ENCODE results near the gene CHFR. TPM values are rescaled to one million over a fixed set of nuclear protein-coding genes. Genes with fewer than 3 reads are reported as not detected.

Gene CHFR
- total and polyA plus RNA-seq, 9 of the 15 experiments (the other 6 are each of a cell fraction or from before 2014, with no cell fraction given), result 0.61 to 33.9 (median 19.3) TPM

DNA sequence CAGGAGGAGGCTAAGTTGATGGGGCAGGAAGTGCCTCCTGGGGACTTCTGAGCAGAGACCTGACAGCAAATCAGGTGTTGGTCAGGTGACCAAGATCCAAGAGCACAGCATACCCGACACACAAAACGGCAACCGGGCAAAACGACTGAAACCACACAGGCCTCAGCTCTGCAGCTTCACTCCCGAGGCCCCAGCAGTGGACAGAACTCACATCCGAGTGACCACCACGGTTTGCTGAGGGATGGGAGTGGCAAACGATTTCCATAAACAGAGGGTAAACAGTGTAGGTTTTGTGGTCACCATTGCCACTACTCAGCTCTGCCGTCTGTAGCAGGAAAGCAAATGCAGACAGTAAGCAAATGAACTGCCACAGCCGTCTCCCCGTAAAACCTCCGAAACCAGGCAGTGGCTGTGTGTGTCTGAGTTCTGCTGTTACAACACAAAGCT, 14.4 kb downstream of the CHFR start:
- Histone ChIP-seq H3K27me3 (ENCODE audit: control insufficient read depth in 2 of 2, insufficient read depth in 2 of 2, low read length in 2 of 2) (no peaks in the 10 kb centered on the region), H3K9me1 (ENCODE audit: control insufficient read depth, insufficient read depth, low read length) (no peaks in the 10 kb centered on the region), H3K9me3 (replicated peaks; ENCODE audit: control insufficient read depth, insufficient read depth, low read depth, low read length) (no peaks in the 10 kb centered on the region), H3K4me3 (no peak overlapping the region), H2AFZ (ENCODE audit: low read depth, low read length) (no peak overlapping the region), H3K27ac (ENCODE audit: extremely low read depth, low read depth, low read length) (no peak overlapping the region), H3K36me3 (ENCODE audit: control insufficient read depth, insufficient read depth, low read length) (peaks cover 49% of the 10 kb centered on the region; the same call in 2 of the 3 replicates), H3K4me2 (ENCODE audit: insufficient read depth, low read length) (no peak overlapping the region), H3K79me2 (ENCODE audit: control insufficient read depth, insufficient read depth, low read length) (no peaks in the 10 kb centered on the region), H4K20me1 (replicated peaks; ENCODE audit: control insufficient read depth, insufficient read depth, low read length) (no peaks in the 10 kb centered on the region), H3K4me1 (replicated peaks in 1 of 2; ENCODE audit: control insufficient read depth in 2 of 2, insufficient read depth in 2 of 2, low read length in 2 of 2) (no peaks in the 10 kb centered on the region), H3K9ac (ENCODE audit: insufficient read depth in 1 of 2, low read depth in 2 of 2, low read length in 2 of 2) (no peak overlapping the region)
- 86% methylated on average over 12 of the region's 12 CpGs for WGBS (ENCODE audit: insufficient coverage, low coverage, missing lambda C conversion rate)
- ATAC-seq (no peak), FAIRE-seq (no peak), DNase-seq (ENCODE audit: extremely low read depth in 1 of 4, low spot score in 3 of 4) (no peak)
- in situ Hi-C loops (cut with MboI) (no loop called here), intact Hi-C loops (cut with micrococcal nuclease) (no loop called here)
- ChIA-PET CTCF (ENCODE audit: low intra/inter-chr PET ratio) (no interaction called here), POLR2A (no interaction called here)
- BruUV-seq (replicated peaks), result no TSS peak
- TF ChIP-seq NFATC3 (IDR thresholded peaks at IDR 0.05), result no peak
- TF ChIP-seq THRAP3 (IDR thresholded peaks at IDR 0.05; ENCODE audit: borderline replicate concordance), result no peak

DNA sequence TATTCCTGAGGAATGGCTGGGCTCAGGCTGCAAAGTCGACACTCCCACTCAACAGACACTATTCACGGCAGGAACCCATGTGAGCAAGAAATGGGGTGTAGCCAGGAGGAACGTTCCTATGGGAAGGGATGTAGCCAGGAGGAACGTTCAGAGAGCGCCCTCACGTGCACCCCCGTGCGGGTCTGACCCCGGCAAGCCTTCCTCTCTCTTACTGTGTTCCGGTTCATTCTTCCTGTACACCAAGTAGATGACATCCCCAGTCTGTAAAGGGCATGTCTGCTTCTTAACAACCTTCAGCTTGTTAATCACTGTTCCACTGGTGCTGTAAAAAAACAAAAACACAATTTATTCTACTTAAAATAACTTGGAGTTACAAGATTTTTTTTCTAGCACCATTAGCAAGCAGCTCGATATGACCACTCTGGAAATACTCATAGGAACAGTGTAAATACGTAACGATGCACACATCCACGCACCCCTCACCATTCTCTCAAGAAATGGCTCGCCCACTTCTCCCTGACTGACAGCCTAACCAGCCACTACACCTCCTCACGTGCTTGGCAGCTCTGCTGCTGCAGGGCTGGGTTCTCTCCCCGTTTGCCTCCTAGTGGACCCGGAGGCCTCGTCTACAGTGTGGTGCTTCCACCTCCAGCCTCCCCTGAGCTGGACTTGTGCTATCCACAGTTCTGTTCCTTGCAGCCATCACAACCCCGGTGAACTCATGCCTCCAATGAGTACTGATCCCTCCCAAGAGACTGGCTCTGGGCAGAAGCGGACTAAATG, 15.1 kb downstream of the CHFR start:
- 91% methylated on average over 20 of the region's 21 CpGs for WGBS (ENCODE audit: insufficient coverage, low coverage, missing lambda C conversion rate)
- Histone ChIP-seq H3K27ac (ENCODE audit: extremely low read depth, low read depth, low read length) (no peak overlapping the region), H4K20me1 (replicated peaks; ENCODE audit: control insufficient read depth, insufficient read depth, low read length) (no peaks in the 10 kb centered on the region), H3K27me3 (ENCODE audit: control insufficient read depth in 2 of 2, insufficient read depth in 2 of 2, low read length in 2 of 2) (no peaks in the 10 kb centered on the region), H3K36me3 (ENCODE audit: control insufficient read depth, insufficient read depth, low read length) (peaks cover 50% of the 10 kb centered on the region; the same call in 2 of the 3 replicates), H3K9me1 (ENCODE audit: control insufficient read depth, insufficient read depth, low read length) (no peaks in the 10 kb centered on the region), H3K79me2 (ENCODE audit: control insufficient read depth, insufficient read depth, low read length) (no peaks in the 10 kb centered on the region), H3K4me1 (replicated peaks in 1 of 2; ENCODE audit: control insufficient read depth in 2 of 2, insufficient read depth in 2 of 2, low read length in 2 of 2) (no peaks in the 10 kb centered on the region), H3K4me3 (no peak overlapping the region), H3K9me3 (replicated peaks; ENCODE audit: control insufficient read depth, insufficient read depth, low read depth, low read length) (no peaks in the 10 kb centered on the region), H3K9ac (ENCODE audit: insufficient read depth in 1 of 2, low read depth in 2 of 2, low read length in 2 of 2) (no peak overlapping the region), H3K4me2 (ENCODE audit: insufficient read depth, low read length) (no peak overlapping the region), H2AFZ (ENCODE audit: low read depth, low read length) (no peak overlapping the region)
- ChIA-PET POLR2A (interaction anchor here (0.6 to 1.0 kb wide), 3 partner anchors 12 to 357 kb away, joined by 3 to 5 read pairs (median 4); no protein-coding TSS in a partner anchor), CTCF (ENCODE audit: low intra/inter-chr PET ratio) (no interaction called here)
- ATAC-seq (no peak), FAIRE-seq (no peak), DNase-seq (ENCODE audit: extremely low read depth in 1 of 4, low spot score in 3 of 4) (no peak)
- intact Hi-C loops (cut with micrococcal nuclease), result no loop called here
- in situ Hi-C loops (cut with MboI), result no loop called here
- BruUV-seq (replicated peaks), result no TSS peak
- TF ChIP-seq RBM34 (IDR thresholded peaks at IDR 0.05; ENCODE audit: borderline replicate concordance, insufficient read depth, low read length) (no peak), ZNF589 (CRISPR knock-in tag; IDR thresholded peaks at IDR 0.05; ENCODE audit: low read depth) (no peak), ELF2 (CRISPR knock-in tag; IDR thresholded peaks at IDR 0.05) (no peak), ZBTB8A (IDR thresholded peaks at IDR 0.05; ENCODE audit: partially characterized antibody) (no peak), SMARCA5 (IDR thresholded peaks at IDR 0.05) (no peak), HNRNPUL1 (IDR thresholded peaks at IDR 0.05; ENCODE audit: low read length) (no peak)
- TF ChIP-seq, protein P1, sequence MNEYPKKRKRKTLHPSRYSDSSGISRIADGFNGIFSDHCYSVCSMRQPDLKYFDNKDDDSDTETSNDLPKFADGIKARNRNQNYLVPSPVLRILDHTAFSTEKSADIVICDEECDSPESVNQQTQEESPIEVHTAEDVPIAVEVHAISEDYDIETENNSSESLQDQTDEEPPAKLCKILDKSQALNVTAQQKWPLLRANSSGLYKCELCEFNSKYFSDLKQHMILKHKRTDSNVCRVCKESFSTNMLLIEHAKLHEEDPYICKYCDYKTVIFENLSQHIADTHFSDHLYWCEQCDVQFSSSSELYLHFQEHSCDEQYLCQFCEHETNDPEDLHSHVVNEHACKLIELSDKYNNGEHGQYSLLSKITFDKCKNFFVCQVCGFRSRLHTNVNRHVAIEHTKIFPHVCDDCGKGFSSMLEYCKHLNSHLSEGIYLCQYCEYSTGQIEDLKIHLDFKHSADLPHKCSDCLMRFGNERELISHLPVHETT (CRISPR knock-in tag; conservative IDR thresholded peaks at IDR 0.05 in 1 of 2, IDR thresholded peaks at IDR 0.05 in 1 of 2), result no peak
- TF ChIP-seq, protein P2, sequence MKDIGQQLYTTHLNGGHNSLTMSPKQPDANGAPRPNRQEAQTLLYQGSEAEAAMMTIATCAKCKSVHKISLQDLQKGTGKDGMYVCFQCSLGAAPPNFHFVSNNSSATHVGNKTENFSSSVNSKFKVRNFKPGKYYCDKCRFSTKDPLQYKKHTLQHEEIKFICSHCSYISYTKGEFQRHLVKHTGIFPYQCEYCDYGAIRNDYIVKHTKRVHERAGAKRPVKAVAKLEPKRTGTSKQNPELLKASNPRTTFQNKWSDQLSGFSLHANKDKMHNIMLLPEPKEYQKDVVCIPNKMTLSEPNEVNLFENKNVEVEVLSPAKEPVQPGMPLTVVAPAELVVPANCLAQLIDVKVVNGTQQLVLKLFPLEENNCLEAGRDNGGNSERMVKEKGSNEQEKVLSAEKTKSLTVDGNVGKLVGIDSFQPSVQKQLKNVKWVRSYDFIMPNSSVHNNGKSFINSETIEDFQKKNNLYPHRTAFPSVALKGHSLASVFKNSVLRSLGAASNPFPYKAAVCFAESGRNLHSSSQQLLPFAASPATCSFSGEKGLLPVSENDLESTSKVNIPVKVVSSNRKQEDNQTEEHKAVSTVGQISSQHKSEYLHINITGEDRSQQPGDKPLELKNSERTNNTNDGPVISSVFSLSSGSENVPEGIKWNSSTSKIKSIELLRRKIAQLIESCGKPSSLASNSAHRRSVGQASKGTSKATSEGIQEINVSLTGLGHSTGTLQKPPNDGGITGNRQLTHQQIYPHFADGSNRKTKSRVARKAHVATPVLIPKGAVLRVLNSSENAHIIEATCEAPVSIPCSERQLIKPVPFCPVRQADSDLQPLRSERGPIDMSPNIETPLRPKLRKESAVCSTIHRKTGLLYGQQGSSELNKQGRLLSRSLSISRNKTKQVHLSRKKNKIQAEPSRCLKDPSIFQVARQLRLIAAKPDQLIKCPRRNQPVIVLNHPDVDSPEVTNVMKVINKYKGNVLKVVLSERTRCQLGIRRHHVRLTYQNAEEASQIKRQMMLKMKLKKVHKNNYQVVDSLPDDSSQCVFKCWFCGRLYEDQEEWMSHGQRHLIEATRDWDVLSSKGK (CRISPR knock-in tag; IDR thresholded peaks at IDR 0.05), result no peak

All from K562 (cell line).